Measurements from ENCODE around the gene RSF1. TPM values are rescaled to one million over a fixed set of nuclear protein-coding genes. Genes with fewer than 3 reads are reported as not detected.

Gene RSF1
- total RNA-seq, 1 donor: 36.9 TPM

DNA sequence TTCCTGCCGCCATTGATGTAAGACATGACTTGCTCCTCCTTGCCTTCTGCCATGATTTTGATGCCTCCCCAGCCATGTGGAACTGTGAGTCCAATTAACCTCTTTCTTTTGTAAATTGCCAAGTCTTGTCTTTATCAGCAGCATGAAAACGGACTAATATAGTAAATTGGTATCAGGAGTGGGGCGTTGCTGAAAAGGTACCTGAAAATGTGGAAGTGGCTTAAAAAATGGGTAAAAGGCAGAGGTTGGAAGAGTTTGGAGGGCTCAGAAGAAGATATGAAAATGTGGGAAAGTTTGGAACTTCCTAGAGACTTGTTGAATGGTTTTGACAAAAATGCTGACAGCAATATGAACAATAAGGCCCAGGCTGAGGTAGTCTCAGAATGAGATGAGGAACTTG, 89.7 kb downstream of the RSF1 start:
- no peak overlapping the region for H3K27ac ChIP-seq (ENCODE audit: low read depth, low read length)
- no peak overlapping the region for H3K4me2 ChIP-seq (ENCODE audit: insufficient read depth, low read length)
- H3K36me3 ChIP-seq (ENCODE audit: insufficient read depth, low read length): peaks cover 3% of the 10 kb centered on the region
- no peak overlapping the region for H2AFZ ChIP-seq (ENCODE audit: low read length)
- H4K20me1 ChIP-seq (ENCODE audit: insufficient read depth, low read length): peaks cover 5% of the 10 kb centered on the region
- no peak overlapping the region for H3K4me3 ChIP-seq (ENCODE audit: insufficient read depth, low read length)
- H3K27me3 ChIP-seq (ENCODE audit: insufficient read depth, low read length): no peaks in the 10 kb centered on the region
- TF ChIP-seq, protein P1, sequence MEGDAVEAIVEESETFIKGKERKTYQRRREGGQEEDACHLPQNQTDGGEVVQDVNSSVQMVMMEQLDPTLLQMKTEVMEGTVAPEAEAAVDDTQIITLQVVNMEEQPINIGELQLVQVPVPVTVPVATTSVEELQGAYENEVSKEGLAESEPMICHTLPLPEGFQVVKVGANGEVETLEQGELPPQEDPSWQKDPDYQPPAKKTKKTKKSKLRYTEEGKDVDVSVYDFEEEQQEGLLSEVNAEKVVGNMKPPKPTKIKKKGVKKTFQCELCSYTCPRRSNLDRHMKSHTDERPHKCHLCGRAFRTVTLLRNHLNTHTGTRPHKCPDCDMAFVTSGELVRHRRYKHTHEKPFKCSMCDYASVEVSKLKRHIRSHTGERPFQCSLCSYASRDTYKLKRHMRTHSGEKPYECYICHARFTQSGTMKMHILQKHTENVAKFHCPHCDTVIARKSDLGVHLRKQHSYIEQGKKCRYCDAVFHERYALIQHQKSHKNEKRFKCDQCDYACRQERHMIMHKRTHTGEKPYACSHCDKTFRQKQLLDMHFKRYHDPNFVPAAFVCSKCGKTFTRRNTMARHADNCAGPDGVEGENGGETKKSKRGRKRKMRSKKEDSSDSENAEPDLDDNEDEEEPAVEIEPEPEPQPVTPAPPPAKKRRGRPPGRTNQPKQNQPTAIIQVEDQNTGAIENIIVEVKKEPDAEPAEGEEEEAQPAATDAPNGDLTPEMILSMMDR (IDR thresholded peaks at IDR 0.05; ENCODE audit: extremely low read depth, low read depth, low read length): no peak
- peaks cover 4% of the 10 kb centered on the region for H3K79me2 ChIP-seq (ENCODE audit: insufficient read depth, low read length)
- DNase-seq (ENCODE audit: insufficient read length, low spot score, missing footprints): no peak
- no peaks in the 10 kb centered on the region for H3K4me1 ChIP-seq (ENCODE audit: insufficient read depth, low read length)
- peaks cover 9% of the 10 kb centered on the region for H3K9me3 ChIP-seq (ENCODE audit: low read depth, low read length)

- no peak overlapping the region for H2AFZ ChIP-seq (ENCODE audit: low read length)
- no peak for DNase-seq (ENCODE audit: insufficient read length, low spot score, missing footprints)
- no peak overlapping the region for H3K4me2 ChIP-seq (ENCODE audit: insufficient read depth, low read length)
- no peaks in the 10 kb centered on the region for H3K27me3 ChIP-seq (ENCODE audit: insufficient read depth, low read length)
- H3K9me3 ChIP-seq (ENCODE audit: low read depth, low read length): peaks cover 9% of the 10 kb centered on the region
- TF ChIP-seq, protein P1 (IDR thresholded peaks at IDR 0.05; ENCODE audit: extremely low read depth, low read depth, low read length): no peak
- peaks cover 5% of the 10 kb centered on the region for H4K20me1 ChIP-seq (ENCODE audit: insufficient read depth, low read length)
- H3K27ac ChIP-seq (ENCODE audit: low read depth, low read length): no peak overlapping the region
- H3K36me3 ChIP-seq (ENCODE audit: insufficient read depth, low read length): peaks cover 12% of the 10 kb centered on the region
- H3K4me3 ChIP-seq (ENCODE audit: insufficient read depth, low read length): no peak overlapping the region
- H3K4me1 ChIP-seq (ENCODE audit: insufficient read depth, low read length): no peaks in the 10 kb centered on the region
- peaks cover 4% of the 10 kb centered on the region for H3K79me2 ChIP-seq (ENCODE audit: insufficient read depth, low read length)
Observed at GRCh38 chr11:77729063-77729462, 91.5 kb downstream of the RSF1 start.

DNA sequence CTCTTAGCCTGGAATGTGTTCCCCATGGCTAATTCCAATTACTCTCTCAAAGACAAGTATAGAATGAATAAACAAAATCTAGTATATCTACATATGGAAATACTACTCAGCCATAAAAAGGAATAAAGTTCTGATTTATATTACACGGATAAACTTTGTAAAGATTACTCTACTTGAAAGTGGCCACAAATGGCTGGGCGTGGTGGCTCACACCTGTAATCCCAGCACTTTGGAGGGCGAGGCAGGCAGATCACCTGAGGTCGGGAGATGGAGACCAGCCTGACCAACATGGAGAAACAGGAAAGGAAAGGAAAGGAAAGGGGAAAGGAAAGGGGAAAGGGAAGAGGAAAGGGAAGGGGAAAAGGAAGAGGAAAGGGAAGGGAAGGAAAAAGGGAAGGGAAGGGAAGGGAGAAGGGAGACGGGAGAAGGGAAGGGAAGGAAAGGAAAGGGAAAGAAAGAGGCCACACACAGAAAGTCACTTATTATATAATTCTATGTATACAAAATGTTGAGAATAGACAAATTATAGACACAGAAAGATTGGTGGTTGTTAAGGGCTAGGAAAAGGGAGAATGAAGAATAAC, 92.2 kb downstream of the RSF1 start:
- DNase-seq (ENCODE audit: insufficient read length, low spot score, missing footprints): no peak
- H3K27ac ChIP-seq (ENCODE audit: low read depth, low read length): no peak overlapping the region

DNA sequence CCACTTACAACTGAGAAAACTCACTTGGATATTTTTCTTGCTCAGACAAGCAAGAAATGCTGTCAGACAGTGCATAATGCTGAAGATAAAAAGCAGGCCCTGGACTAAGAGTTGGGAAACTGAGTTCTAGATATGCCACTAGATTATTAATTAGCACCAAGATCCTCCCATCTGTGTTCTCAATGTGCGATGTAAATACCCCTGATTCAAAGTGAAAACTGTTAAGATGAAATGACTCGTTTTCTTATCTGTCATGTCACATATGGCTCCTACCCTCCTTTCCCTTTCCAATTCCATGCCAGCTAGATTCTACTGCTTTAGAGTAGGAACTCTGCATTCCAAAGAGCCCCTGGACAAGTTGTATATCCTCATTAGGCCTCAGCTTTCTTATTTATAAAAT, 94.0 kb downstream of the RSF1 start:
- Histone ChIP-seq H3K27ac (ENCODE audit: low read depth, low read length) (no peak overlapping the region), H3K4me3 (ENCODE audit: insufficient read depth, low read length) (no peak overlapping the region), H3K9me3 (ENCODE audit: low read depth, low read length) (peaks cover 9% of the 10 kb centered on the region), H3K4me1 (ENCODE audit: insufficient read depth, low read length) (no peaks in the 10 kb centered on the region), H3K4me2 (ENCODE audit: insufficient read depth, low read length) (no peak overlapping the region), H4K20me1 (ENCODE audit: insufficient read depth, low read length) (peaks cover 9% of the 10 kb centered on the region), H3K79me2 (ENCODE audit: insufficient read depth, low read length) (peaks cover 4% of the 10 kb centered on the region), H3K27me3 (ENCODE audit: insufficient read depth, low read length) (no peaks in the 10 kb centered on the region), H2AFZ (ENCODE audit: low read length) (no peak overlapping the region), H3K36me3 (ENCODE audit: insufficient read depth, low read length) (peaks cover 20% of the 10 kb centered on the region)
- DNase-seq (ENCODE audit: insufficient read length, low spot score, missing footprints): no peak
- TF ChIP-seq, protein P1 (IDR thresholded peaks at IDR 0.05; ENCODE audit: extremely low read depth, low read depth, low read length): no peak

More for the DNA sequence above, 92.2 kb downstream of the RSF1 start:
- peaks cover 4% of the 10 kb centered on the region for H3K79me2 ChIP-seq (ENCODE audit: insufficient read depth, low read length)
- peaks cover 9% of the 10 kb centered on the region for H3K9me3 ChIP-seq (ENCODE audit: low read depth, low read length)
- H3K27me3 ChIP-seq (ENCODE audit: insufficient read depth, low read length): no peaks in the 10 kb centered on the region
- peaks cover 5% of the 10 kb centered on the region for H4K20me1 ChIP-seq (ENCODE audit: insufficient read depth, low read length)
- TF ChIP-seq, protein P1 (IDR thresholded peaks at IDR 0.05; ENCODE audit: extremely low read depth, low read depth, low read length): no peak
- peaks cover 12% of the 10 kb centered on the region for H3K36me3 ChIP-seq (ENCODE audit: insufficient read depth, low read length)
- H3K4me1 ChIP-seq (ENCODE audit: insufficient read depth, low read length): no peaks in the 10 kb centered on the region
- no peak overlapping the region for H2AFZ ChIP-seq (ENCODE audit: low read length)
- no peak overlapping the region for H3K4me3 ChIP-seq (ENCODE audit: insufficient read depth, low read length)
- H3K4me2 ChIP-seq (ENCODE audit: insufficient read depth, low read length): no peak overlapping the region

All from osteoblast (primary cell).